ENCODE results near the gene REXO5. TPM values are rescaled to one million over a fixed set of nuclear protein-coding genes. Genes with fewer than 3 reads are reported as not detected.
A peak's percentile ranks its signal among the peaks of the same experiment; 100 is the strongest.

The REXO5 gene
- total and polyA plus RNA-seq, 3 experiments from 2014 or later, result 0.81 to 9.3 (median 7.9) TPM

DNA sequence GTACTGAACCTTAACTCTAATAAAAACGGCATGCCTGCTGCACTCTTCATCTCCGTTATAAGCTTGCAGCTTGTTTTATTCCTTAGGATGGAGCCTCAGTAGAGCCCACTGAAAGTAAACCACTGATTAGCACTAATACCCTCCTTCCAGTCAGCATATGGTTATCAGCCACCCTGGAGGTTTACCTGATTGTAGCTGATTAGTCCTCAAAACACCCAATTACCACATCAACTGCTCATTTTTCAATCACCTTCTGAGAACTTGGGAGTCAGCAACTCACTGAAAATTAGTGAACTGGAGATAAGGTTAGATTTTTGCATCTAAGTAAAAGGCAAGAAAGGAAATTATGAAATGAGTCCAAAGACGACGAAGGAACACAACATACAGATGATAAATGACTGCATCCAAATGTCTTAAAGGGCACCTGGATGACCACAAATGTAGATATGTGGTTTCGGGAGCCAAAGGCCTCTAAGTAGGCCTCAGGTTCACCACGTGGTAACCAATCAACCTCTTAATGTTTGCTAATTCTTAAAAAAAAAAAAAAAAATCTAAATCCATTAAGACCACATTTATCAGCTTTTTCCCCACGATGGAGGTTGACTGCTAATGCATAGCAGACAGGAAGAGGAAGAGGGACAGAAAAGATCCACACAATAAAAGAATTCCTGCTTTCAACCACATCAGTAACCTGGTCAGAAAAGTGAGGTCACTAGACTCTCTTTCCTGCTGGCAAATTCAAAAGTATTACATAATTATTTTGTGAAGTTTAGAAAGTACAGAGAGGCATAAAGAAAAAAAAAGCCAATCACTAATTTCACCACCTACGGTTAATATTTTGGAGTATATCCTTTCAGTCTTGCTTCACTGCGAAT, 65.9 kb downstream of the REXO5 start:
- Mint-ChIP-seq H3K4me1 (peaks cover 30 to 40% (median 38%) of the 10 kb centered on the region in 3 donors), H3K27ac (peak overlapping the region in 6 of 8 donors; percentile 11 to 92 (median 52)), H3K27me3 (no peaks in the 10 kb centered on the region), H3K4me3 (no peak overlapping the region), H3K9me3 (no peaks in the 10 kb centered on the region), H3K36me3 (peaks cover 1 to 4% (median 3%) of the 10 kb centered on the region in 3 donors)
- Histone ChIP-seq H3K4me3 (ENCODE audit: low read length) (no peak overlapping the region), H3K4me1 (ENCODE audit: insufficient read depth, low read length) (peaks cover 30% of the 10 kb centered on the region), H3K36me3 (ENCODE audit: insufficient read depth, low read length) (no peaks in the 10 kb centered on the region), H3K9me3 (ENCODE audit: low read length) (no peaks in the 10 kb centered on the region), H3K27ac (ENCODE audit: low read depth, low read length) (no peak overlapping the region), H3K27me3 (ENCODE audit: insufficient read depth, low read length, poor library complexity, severe bottlenecking) (no peaks in the 10 kb centered on the region)
- no peak for DNase-seq
- ChIA-PET CTCF (no interaction called here), POLR2A (no interaction called here)

DNA sequence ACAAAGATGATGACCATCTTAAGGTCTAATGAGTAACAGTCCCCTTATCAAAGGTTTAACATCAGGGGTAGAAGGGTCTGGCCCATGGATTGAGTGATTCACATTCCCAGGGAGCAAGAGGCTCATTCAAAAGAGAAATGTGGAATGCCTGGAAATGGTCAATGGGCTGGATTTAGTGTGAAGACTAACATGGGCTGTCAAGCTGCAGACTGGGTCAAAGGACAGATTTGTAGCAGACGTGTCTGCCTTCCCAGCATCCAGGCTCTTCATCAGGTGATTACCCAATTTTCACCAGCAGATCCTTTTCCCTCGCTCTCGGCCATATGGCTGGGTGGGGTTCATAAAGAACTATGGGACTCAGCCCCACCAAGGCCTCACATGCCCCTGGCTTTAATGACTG, 67.0 kb downstream of the REXO5 start:
- Histone ChIP-seq H3K9me3 (ENCODE audit: low read length) (no peaks in the 10 kb centered on the region), H3K36me3 (ENCODE audit: insufficient read depth, low read length) (no peaks in the 10 kb centered on the region), H3K27ac (ENCODE audit: low read depth, low read length) (no peak overlapping the region), H3K4me1 (ENCODE audit: insufficient read depth, low read length) (peaks cover 30% of the 10 kb centered on the region), H3K4me3 (ENCODE audit: low read length) (no peak overlapping the region), H3K27me3 (ENCODE audit: insufficient read depth, low read length, poor library complexity, severe bottlenecking) (no peaks in the 10 kb centered on the region)
- H3K4me3 Mint-ChIP-seq, result peak overlapping the region in 4 of 7 donors; percentile 64 to 75 (median 71)
- H3K4me1 Mint-ChIP-seq, result peaks cover 36 to 46% (median 42%) of the 10 kb centered on the region in 3 donors
- H3K27ac Mint-ChIP-seq, result peak overlapping the region; percentile 84 to 97 (median 92)
- CTCF ChIA-PET, result interaction anchor here (0.6 to 2.3 kb wide), 2 partner anchors 25 to 86 kb away, joined by 3 to 15 read pairs; partner anchors contain the start of gene DCUN1D3
- peaks cover 1 to 4% (median 3%) of the 10 kb centered on the region in 3 donors for H3K36me3 Mint-ChIP-seq
- POLR2A ChIA-PET, result no interaction called here
- no peaks in the 10 kb centered on the region for H3K27me3 Mint-ChIP-seq
- DNase-seq, result no peak
- H3K9me3 Mint-ChIP-seq, result no peaks in the 10 kb centered on the region

DNA sequence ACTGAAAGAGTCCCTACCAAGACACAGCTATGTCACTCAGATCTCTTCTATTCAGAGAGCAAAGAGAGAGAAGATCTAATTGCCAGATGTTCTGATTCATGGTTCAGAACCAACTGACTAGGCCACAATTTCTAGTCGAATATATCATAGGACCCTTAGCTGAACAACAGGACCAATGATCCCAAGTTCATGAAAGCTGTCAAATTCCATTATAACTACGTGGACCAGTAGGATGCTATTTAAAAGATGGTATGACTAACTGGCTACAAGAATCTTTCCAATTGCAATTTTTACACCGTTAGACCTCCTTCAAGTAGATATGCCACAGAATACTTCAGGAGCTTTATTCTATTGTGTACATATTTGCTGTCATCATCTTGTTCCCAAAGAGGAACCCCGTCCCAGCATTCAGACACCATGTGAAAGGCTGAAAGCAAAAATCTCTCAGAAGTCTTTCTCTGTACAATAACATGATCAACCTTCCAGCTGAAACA, 67.8 kb downstream of the REXO5 start:
- Mint-ChIP-seq H3K4me3 (peak overlapping the region; percentile 50 to 80 (median 70)), H3K27ac (peak overlapping the region; percentile 84 to 97 (median 92)), H3K36me3 (peaks cover 0 to 4% (median 1%) of the 10 kb centered on the region in 3 donors), H3K4me1 (peaks cover 37 to 54% (median 50%) of the 10 kb centered on the region in 3 donors), H3K27me3 (no peaks in the 10 kb centered on the region), H3K9me3 (no peaks in the 10 kb centered on the region)
- no peak for DNase-seq
- Histone ChIP-seq H3K9me3 (ENCODE audit: low read length) (no peaks in the 10 kb centered on the region), H3K27ac (ENCODE audit: low read depth, low read length) (peak overlapping the region; percentile 7), H3K36me3 (ENCODE audit: insufficient read depth, low read length) (no peaks in the 10 kb centered on the region), H3K4me3 (ENCODE audit: low read length) (peak overlapping the region; percentile 29), H3K4me1 (ENCODE audit: insufficient read depth, low read length) (peaks cover 30% of the 10 kb centered on the region), H3K27me3 (ENCODE audit: insufficient read depth, low read length, poor library complexity, severe bottlenecking) (no peaks in the 10 kb centered on the region)
- POLR2A ChIA-PET, result interaction anchor here (1.0 to 1.7 kb wide), 3 partner anchors 26 to 67 kb away, joined by 3 to 6 read pairs (median 4); partner anchors contain the start of genes DCUN1D3 and LYRM1
- CTCF ChIA-PET, result interaction anchor here (0.6 to 2.3 kb wide), 13 partner anchors 8 to 143 kb away, joined by 3 to 15 read pairs (median 5); partner anchors contain the start of genes DCUN1D3, ERI2, LYRM1 and REXO5

DNA sequence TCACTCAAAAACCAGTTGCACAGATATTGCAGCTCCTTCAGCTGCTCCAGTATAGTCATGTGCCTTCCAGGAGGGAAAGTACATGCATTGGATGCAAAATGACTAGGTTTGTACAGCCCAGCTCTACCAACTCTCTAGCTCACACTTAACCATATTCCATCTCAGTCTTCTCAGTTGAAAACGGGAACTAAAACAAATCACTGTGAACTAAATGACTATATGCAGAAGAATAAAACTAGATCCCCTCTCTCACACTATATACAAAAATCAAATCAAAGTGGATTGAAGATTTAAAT, 69.0 kb downstream of the REXO5 start:
- Mint-ChIP-seq H3K27ac (peak overlapping the region; percentile 6 to 97 (median 90)), H3K36me3 (peaks cover 0 to 4% (median 1%) of the 10 kb centered on the region in 3 donors), H3K4me3 (peak overlapping the region in 1 of 7 donors; percentile 72), H3K27me3 (no peaks in the 10 kb centered on the region), H3K4me1 (peaks cover 46 to 64% (median 59%) of the 10 kb centered on the region in 3 donors), H3K9me3 (no peaks in the 10 kb centered on the region)
- peaks cover 30% of the 10 kb centered on the region for H3K4me1 ChIP-seq (ENCODE audit: insufficient read depth, low read length)
- no peaks in the 10 kb centered on the region for H3K9me3 ChIP-seq (ENCODE audit: low read length)
- no peaks in the 10 kb centered on the region for H3K36me3 ChIP-seq (ENCODE audit: insufficient read depth, low read length)
- ChIA-PET CTCF (interaction anchor here (0.7 to 2.3 kb wide), 13 partner anchors 8 to 144 kb away, joined by 3 to 15 read pairs (median 5); partner anchors contain the start of genes DCUN1D3, ERI2, LYRM1 and REXO5), POLR2A (interaction anchor here (0.8 to 1.7 kb wide), 4 partner anchors 25 to 68 kb away, joined by 3 to 6 read pairs (median 4); partner anchors contain the start of genes DCUN1D3 and LYRM1)
- no peak for DNase-seq
- H3K4me3 ChIP-seq (ENCODE audit: low read length), result no peak overlapping the region
- no peaks in the 10 kb centered on the region for H3K27me3 ChIP-seq (ENCODE audit: insufficient read depth, low read length, poor library complexity, severe bottlenecking)
- no peak overlapping the region for H3K27ac ChIP-seq (ENCODE audit: low read depth, low read length)

DNA sequence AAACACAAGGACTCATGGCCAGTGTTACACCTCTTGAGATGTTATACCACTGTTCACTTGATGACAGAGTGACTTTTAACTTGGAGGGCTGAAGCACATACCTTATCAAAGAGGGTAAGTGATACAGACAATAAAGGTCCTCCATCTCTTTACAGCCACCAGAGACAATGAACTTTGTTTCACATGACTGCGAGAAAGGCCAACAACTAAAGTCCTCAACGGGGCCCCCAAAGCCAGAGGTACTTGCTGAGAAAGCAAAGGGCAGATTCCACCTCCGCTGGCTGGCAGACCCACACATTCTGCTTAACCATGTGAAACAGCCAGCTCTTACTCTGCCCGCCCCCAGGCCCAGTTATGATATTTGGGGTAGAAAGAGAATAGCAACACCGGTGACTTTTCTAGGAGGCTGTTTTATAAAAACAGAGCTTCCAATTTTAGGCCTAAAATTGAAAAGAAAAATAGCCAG, 72.4 kb downstream of the REXO5 start:
- Mint-ChIP-seq H3K27me3 (no peaks in the 10 kb centered on the region), H3K27ac (peak overlapping the region in 4 of 8 donors; percentile 26 to 52 (median 37)), H3K4me3 (peak overlapping the region in 1 of 7 donors; percentile 65), H3K9me3 (no peaks in the 10 kb centered on the region), H3K36me3 (peaks cover 2 to 4% (median 2%) of the 10 kb centered on the region in 3 donors), H3K4me1 (peaks cover 36 to 59% (median 49%) of the 10 kb centered on the region in 3 donors)
- no peak overlapping the region for H3K27ac ChIP-seq (ENCODE audit: low read depth, low read length)
- H3K36me3 ChIP-seq (ENCODE audit: insufficient read depth, low read length), result no peaks in the 10 kb centered on the region
- DNase-seq, result no peak
- POLR2A ChIA-PET, result no interaction called here
- H3K4me3 ChIP-seq (ENCODE audit: low read length), result no peak overlapping the region
- H3K9me3 ChIP-seq (ENCODE audit: low read length), result no peaks in the 10 kb centered on the region
- H3K27me3 ChIP-seq (ENCODE audit: insufficient read depth, low read length, poor library complexity, severe bottlenecking), result no peaks in the 10 kb centered on the region
- peaks cover 18% of the 10 kb centered on the region for H3K4me1 ChIP-seq (ENCODE audit: insufficient read depth, low read length)
- CTCF ChIA-PET, result no interaction called here

DNA sequence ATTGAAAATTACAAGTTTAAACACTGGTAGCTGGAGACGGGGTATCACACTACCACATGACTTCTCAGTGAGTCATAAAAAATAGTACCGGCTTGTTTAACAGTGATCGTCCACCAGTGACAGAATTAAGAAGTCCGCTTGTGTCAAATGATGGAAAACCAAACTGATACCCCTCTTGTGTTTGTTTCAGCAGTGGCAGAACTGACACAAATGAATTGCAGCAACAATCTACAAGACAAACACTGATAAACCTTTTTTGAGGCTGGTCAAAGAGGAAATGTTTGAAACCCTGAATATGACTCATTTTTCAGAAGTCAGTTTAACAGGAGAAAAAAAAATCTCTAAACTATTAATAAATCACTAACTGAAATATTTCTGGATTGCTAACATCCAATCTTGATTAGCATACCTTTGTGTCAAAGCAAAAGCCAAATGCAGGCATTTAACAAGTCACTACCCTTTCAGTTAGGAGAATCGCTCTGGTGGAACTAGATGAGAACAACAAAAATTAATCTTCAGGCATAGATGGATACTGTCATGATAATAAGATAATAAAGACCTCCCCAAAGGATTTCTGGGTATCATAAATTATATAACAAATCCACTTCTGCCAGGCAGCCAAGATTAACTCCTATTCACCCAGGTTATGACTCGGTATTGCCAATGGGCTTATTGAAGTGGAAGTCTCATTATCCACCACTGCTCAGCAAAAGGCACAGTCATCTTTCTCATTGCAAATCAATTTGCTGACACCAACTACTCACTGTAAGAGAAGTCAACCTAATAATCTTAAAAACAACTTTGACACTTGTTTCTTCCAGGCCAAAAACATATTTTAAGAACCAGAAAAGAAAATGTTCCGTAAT, 73.1 kb downstream of the REXO5 start:
- CTCF ChIA-PET, result interaction anchor here (1.2 kb wide), 1 partner anchor 18 kb away, joined by 3 read pairs; no protein-coding TSS in a partner anchor
- peaks cover 34 to 58% (median 49%) of the 10 kb centered on the region in 3 donors for H3K4me1 Mint-ChIP-seq
- Histone ChIP-seq H3K36me3 (ENCODE audit: insufficient read depth, low read length) (no peaks in the 10 kb centered on the region), H3K4me1 (ENCODE audit: insufficient read depth, low read length) (peaks cover 11% of the 10 kb centered on the region), H3K4me3 (ENCODE audit: low read length) (no peak overlapping the region), H3K9me3 (ENCODE audit: low read length) (no peaks in the 10 kb centered on the region), H3K27ac (ENCODE audit: low read depth, low read length) (no peak overlapping the region), H3K27me3 (ENCODE audit: insufficient read depth, low read length, poor library complexity, severe bottlenecking) (no peaks in the 10 kb centered on the region)
- peak overlapping the region in 5 of 8 donors; percentile 9 to 77 (median 52) for H3K27ac Mint-ChIP-seq
- POLR2A ChIA-PET, result no interaction called here
- no peaks in the 10 kb centered on the region for H3K27me3 Mint-ChIP-seq
- no peaks in the 10 kb centered on the region for H3K9me3 Mint-ChIP-seq
- no peak for DNase-seq
- peaks cover 4 to 7% (median 6%) of the 10 kb centered on the region in 3 donors for H3K36me3 Mint-ChIP-seq
- H3K4me3 Mint-ChIP-seq, result peak overlapping the region in 1 of 7 donors; percentile 65

DNA sequence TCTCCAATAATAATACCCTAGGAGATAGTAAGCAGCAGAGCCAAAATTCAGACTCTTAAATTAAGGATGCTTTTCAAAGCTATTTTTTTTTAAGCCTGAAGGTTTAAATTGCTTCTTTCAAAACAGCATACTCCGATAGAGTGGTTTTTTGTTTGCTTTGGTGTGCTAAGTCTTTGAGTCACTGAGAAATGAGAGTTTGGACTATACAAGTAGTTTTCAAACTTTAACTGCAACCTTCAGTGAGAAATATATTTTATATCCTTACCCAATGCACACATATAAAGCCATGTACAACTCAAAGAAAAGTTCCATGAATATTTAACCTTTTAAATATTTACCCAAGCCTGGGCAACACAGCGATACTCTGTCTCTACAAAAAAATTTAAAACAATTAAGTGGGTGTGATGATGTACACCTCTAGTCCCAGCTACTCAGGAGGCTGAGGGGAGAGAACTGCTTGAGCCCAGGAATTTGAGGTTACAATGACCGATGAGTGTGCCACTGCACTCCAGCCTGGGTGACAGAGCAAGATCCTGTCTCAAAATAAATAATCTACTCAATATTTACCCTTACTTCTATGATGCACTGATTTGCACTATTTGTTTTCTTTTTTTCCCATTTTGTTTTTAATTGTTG, 74.7 kb downstream of the REXO5 start:
- no peak for DNase-seq
- H3K27me3 Mint-ChIP-seq, result no peaks in the 10 kb centered on the region
- H3K36me3 ChIP-seq (ENCODE audit: insufficient read depth, low read length), result no peaks in the 10 kb centered on the region
- no peaks in the 10 kb centered on the region for H3K9me3 Mint-ChIP-seq
- H3K27me3 ChIP-seq (ENCODE audit: insufficient read depth, low read length, poor library complexity, severe bottlenecking), result no peaks in the 10 kb centered on the region
- no peaks in the 10 kb centered on the region for H3K4me1 ChIP-seq (ENCODE audit: insufficient read depth, low read length)
- H3K27ac Mint-ChIP-seq, result peak overlapping the region in 3 of 8 donors; percentile 8 to 71 (median 61)
- peaks cover 4 to 14% (median 7%) of the 10 kb centered on the region in 3 donors for H3K36me3 Mint-ChIP-seq
- H3K4me1 Mint-ChIP-seq, result peaks cover 23 to 52% (median 43%) of the 10 kb centered on the region in 3 donors
- no peaks in the 10 kb centered on the region for H3K9me3 ChIP-seq (ENCODE audit: low read length)
- no peak overlapping the region for H3K4me3 ChIP-seq (ENCODE audit: low read length)
- ChIA-PET CTCF (interaction anchor here (0.9 to 1.3 kb wide), 3 partner anchors 17 to 31 kb away, joined by 3 read pairs; no protein-coding TSS in a partner anchor), POLR2A (no interaction called here)
- no peak overlapping the region for H3K27ac ChIP-seq (ENCODE audit: low read depth, low read length)
- H3K4me3 Mint-ChIP-seq, result no peak overlapping the region

Measured in CD8-positive, alpha-beta memory T cell (primary cell).